HCT116 (cell line): ENCODE measurements around the gene FTO.

ENCODE experiments used
- EZH2 ChIP-seq: fragments of 200-600 bp; sonication (generic); IDR thresholded peaks from 2 replicates; pipeline ENCODE4 v1.6.1; 2017; ENCODE audit warnings: antibody characterized with exemption, mixed run types
- POLR2AphosphoS5 ChIP-seq: IDR thresholded peaks from 2 replicates; pipeline ENCODE4 v1.6.1; 2011; ENCODE audit warnings: mild to moderate bottlenecking, low read depth, low read length, moderate library complexity
- TF ChIP-seq, protein P1 (sequence below), 3 experiments: fragments of 200-600 bp in 1 of 3; sonication (generic) in 1 of 3; IDR thresholded peaks in 2 of 3; conservative IDR thresholded peaks in 1 of 3; 2 replicates each; pipeline ENCODE4 v1.5.1; 2012 to 2017; ENCODE audit warnings: low read depth in 2 of 3, low read length in 2 of 3, antibody characterized with exemption in 1 of 3, borderline replicate concordance in 1 of 3, control low read depth in 1 of 3, mild to moderate bottlenecking in 1 of 3, mixed read lengths in 1 of 3, mixed run types in 1 of 3, moderate library complexity in 1 of 3; ENCODE audit not compliant: insufficient read depth in 1 of 3
- TF ChIP-seq, protein P2 (sequence below): IDR thresholded peaks from 2 replicates; pipeline ENCODE4 v1.6.1; 2012; ENCODE audit warnings: low read depth
- TF ChIP-seq, protein P3 (sequence below): IDR thresholded peaks from 2 replicates; pipeline ENCODE4 v1.6.1; 2012

- TF ChIP-seq, protein P1, sequence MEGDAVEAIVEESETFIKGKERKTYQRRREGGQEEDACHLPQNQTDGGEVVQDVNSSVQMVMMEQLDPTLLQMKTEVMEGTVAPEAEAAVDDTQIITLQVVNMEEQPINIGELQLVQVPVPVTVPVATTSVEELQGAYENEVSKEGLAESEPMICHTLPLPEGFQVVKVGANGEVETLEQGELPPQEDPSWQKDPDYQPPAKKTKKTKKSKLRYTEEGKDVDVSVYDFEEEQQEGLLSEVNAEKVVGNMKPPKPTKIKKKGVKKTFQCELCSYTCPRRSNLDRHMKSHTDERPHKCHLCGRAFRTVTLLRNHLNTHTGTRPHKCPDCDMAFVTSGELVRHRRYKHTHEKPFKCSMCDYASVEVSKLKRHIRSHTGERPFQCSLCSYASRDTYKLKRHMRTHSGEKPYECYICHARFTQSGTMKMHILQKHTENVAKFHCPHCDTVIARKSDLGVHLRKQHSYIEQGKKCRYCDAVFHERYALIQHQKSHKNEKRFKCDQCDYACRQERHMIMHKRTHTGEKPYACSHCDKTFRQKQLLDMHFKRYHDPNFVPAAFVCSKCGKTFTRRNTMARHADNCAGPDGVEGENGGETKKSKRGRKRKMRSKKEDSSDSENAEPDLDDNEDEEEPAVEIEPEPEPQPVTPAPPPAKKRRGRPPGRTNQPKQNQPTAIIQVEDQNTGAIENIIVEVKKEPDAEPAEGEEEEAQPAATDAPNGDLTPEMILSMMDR (IDR thresholded peaks at IDR 0.05 in 2 of 3, conservative IDR thresholded peaks at IDR 0.05 in 1 of 3; ENCODE audit: borderline replicate concordance in 1 of 3, insufficient read depth in 1 of 3, low read depth in 2 of 3, low read length in 2 of 3), result no peak
- TF ChIP-seq EZH2 (no peak), POLR2AphosphoS5 (no peak)
- TF ChIP-seq, protein P2, sequence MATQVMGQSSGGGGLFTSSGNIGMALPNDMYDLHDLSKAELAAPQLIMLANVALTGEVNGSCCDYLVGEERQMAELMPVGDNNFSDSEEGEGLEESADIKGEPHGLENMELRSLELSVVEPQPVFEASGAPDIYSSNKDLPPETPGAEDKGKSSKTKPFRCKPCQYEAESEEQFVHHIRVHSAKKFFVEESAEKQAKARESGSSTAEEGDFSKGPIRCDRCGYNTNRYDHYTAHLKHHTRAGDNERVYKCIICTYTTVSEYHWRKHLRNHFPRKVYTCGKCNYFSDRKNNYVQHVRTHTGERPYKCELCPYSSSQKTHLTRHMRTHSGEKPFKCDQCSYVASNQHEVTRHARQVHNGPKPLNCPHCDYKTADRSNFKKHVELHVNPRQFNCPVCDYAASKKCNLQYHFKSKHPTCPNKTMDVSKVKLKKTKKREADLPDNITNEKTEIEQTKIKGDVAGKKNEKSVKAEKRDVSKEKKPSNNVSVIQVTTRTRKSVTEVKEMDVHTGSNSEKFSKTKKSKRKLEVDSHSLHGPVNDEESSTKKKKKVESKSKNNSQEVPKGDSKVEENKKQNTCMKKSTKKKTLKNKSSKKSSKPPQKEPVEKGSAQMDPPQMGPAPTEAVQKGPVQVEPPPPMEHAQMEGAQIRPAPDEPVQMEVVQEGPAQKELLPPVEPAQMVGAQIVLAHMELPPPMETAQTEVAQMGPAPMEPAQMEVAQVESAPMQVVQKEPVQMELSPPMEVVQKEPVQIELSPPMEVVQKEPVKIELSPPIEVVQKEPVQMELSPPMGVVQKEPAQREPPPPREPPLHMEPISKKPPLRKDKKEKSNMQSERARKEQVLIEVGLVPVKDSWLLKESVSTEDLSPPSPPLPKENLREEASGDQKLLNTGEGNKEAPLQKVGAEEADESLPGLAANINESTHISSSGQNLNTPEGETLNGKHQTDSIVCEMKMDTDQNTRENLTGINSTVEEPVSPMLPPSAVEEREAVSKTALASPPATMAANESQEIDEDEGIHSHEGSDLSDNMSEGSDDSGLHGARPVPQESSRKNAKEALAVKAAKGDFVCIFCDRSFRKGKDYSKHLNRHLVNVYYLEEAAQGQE, result no peak
- TF ChIP-seq, protein P3, sequence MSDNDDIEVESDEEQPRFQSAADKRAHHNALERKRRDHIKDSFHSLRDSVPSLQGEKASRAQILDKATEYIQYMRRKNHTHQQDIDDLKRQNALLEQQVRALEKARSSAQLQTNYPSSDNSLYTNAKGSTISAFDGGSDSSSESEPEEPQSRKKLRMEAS, result no peak
These were observed 210.8 kb downstream of the FTO start for GRCh38 chr16:53914736-53915135.
